ENCODE results near the gene CAMSAP3.

DNA sequence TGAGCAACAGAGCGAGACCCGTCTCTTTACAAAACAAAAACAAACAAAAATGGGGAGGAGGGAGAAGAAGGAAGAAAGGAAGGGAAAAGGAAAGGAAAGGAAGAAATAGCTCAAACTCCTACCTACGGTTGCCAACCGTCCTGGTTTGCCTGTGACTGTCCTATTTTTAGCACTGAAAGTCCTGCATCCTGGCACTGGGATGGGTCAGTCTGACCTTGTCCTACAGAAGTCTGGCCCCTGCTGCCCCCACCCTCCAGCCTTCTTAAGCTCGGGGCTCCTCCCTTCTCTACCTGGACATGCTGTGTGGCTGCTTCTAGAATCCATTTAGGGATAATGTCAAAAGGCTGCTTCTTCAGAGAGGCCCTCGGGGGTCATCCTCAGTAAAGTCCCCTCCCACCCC lies 40.0 kb downstream of the CAMSAP3 start:
- TF ChIP-seq, protein P1, sequence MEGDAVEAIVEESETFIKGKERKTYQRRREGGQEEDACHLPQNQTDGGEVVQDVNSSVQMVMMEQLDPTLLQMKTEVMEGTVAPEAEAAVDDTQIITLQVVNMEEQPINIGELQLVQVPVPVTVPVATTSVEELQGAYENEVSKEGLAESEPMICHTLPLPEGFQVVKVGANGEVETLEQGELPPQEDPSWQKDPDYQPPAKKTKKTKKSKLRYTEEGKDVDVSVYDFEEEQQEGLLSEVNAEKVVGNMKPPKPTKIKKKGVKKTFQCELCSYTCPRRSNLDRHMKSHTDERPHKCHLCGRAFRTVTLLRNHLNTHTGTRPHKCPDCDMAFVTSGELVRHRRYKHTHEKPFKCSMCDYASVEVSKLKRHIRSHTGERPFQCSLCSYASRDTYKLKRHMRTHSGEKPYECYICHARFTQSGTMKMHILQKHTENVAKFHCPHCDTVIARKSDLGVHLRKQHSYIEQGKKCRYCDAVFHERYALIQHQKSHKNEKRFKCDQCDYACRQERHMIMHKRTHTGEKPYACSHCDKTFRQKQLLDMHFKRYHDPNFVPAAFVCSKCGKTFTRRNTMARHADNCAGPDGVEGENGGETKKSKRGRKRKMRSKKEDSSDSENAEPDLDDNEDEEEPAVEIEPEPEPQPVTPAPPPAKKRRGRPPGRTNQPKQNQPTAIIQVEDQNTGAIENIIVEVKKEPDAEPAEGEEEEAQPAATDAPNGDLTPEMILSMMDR (IDR thresholded peaks at IDR 0.05), result no peak
- no peak for TF ChIP-seq POLR2A (IDR thresholded peaks at IDR 0.05)
